ENCODE measurements around the gene HMG20B.

GRCh38 chr19:3535981-3536380 is 36.8 kb upstream of the HMG20B start:
- TF ChIP-seq GATA2 (IDR thresholded peaks at IDR 0.05; ENCODE audit: low read depth, low read length) (no peak), GATA3 (IDR thresholded peaks at IDR 0.05; ENCODE audit: low read depth, low read length) (no peak)

Measured in SH-SY5Y (cell line).